Tibial artery (tissue), 4 donors: ENCODE measurements around the gene MASP2.

Experiments used
- DNase-seq, 2 donors: peaks; one replicate each; pipeline ENCODE4 v3.0.0-alpha.2; 2019
- H3K27ac ChIP-seq, 2 donors: fragments of 200-600 bp; sonication (generic) in 1 of 2; 1 replicate in 1 of 2; 2 replicates in 1 of 2; pipeline ENCODE4 v1.5.1; 2018 to 2019; ENCODE audit warnings: mild to moderate bottlenecking in 1 of 2
- H3K27me3 ChIP-seq, 2 donors: fragments of 200-600 bp; sonication (generic) in 1 of 2; one replicate each; pipeline versions ENCODE4 v1.5.1 to v1.6.0; 2016 to 2019
- H3K36me3 ChIP-seq, 3 donors: fragments of 200-600 bp; sonication (generic) in 2 of 3; one replicate each; pipeline ENCODE4 v1.5.1; 2016 to 2019; ENCODE audit warnings: mild to moderate bottlenecking in 2 of 3
- H3K4me1 ChIP-seq, 4 donors: fragments of 200-600 bp; sonication (generic) in 2 of 4; 1 replicate in 3 of 4; 2 replicates in 1 of 4; pipeline ENCODE4 v1.5.1; 2016 to 2019
- H3K4me3 ChIP-seq, 2 donors: fragments of 200-600 bp; sonication (generic) in 1 of 2; 1 replicate in 1 of 2; 2 replicates in 1 of 2; pipeline ENCODE4 v1.5.1; 2018 to 2019; ENCODE audit warnings: mild to moderate bottlenecking in 2 of 2
- H3K9me3 ChIP-seq, 3 donors: fragments of 200-600 bp; sonication (generic) in 1 of 3; one replicate each; pipeline ENCODE4 v1.5.1; 2016 to 2019
- intact Hi-C: fragments of 100-400 bp; cut with DNase I; formaldehyde crosslinking; loops from one replicate; pipeline ENCODE4 v1.15.0; 2023; ENCODE audit warnings: low total_unique reads
- TF ChIP-seq, protein P1 (sequence below), 2 experiments: fragments of 200-600 bp in 1 of 2; fragments of 450-650 bp in 1 of 2; IDR thresholded peaks; one replicate each; pipeline ENCODE4 v1.5.1; 2017 to 2019; ENCODE audit warnings: antibody characterized with exemption in 2 of 2, mild to moderate bottlenecking in 1 of 2, moderate library complexity in 1 of 2

MASP2 gene

GRCh38 chr1:11028018-11028417, 19.0 kb downstream of the MASP2 start:
- Histone ChIP-seq H3K27ac (no peak overlapping the region), H3K4me1 (peaks cover 0 to 11% (median 7%) of the 10 kb centered on the region in 4 donors), H3K36me3 (peaks cover 46 to 54% (median 48%) of the 10 kb centered on the region in 3 donors), H3K27me3 (no peaks in the 10 kb centered on the region), H3K9me3 (no peaks in the 10 kb centered on the region), H3K4me3 (no peak overlapping the region)
- intact Hi-C loops = no loop called here
- TF ChIP-seq, protein P1, sequence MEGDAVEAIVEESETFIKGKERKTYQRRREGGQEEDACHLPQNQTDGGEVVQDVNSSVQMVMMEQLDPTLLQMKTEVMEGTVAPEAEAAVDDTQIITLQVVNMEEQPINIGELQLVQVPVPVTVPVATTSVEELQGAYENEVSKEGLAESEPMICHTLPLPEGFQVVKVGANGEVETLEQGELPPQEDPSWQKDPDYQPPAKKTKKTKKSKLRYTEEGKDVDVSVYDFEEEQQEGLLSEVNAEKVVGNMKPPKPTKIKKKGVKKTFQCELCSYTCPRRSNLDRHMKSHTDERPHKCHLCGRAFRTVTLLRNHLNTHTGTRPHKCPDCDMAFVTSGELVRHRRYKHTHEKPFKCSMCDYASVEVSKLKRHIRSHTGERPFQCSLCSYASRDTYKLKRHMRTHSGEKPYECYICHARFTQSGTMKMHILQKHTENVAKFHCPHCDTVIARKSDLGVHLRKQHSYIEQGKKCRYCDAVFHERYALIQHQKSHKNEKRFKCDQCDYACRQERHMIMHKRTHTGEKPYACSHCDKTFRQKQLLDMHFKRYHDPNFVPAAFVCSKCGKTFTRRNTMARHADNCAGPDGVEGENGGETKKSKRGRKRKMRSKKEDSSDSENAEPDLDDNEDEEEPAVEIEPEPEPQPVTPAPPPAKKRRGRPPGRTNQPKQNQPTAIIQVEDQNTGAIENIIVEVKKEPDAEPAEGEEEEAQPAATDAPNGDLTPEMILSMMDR (IDR thresholded peaks at IDR 0.05) = no peak
- no peak for DNase-seq

- Histone ChIP-seq H3K27me3 (no peaks in the 10 kb centered on the region), H3K4me1 (peaks cover 0 to 11% (median 7%) of the 10 kb centered on the region in 4 donors), H3K4me3 (no peak overlapping the region), H3K27ac (no peak overlapping the region), H3K9me3 (no peaks in the 10 kb centered on the region), H3K36me3 (peaks cover 53 to 61% (median 55%) of the 10 kb centered on the region in 3 donors)
- intact Hi-C loops = no loop called here
- TF ChIP-seq, protein P1 (IDR thresholded peaks at IDR 0.05) = no peak
- no peak for DNase-seq
These were observed 19.7 kb downstream of the MASP2 start for GRCh38 chr1:11027316-11027715.

DNA sequence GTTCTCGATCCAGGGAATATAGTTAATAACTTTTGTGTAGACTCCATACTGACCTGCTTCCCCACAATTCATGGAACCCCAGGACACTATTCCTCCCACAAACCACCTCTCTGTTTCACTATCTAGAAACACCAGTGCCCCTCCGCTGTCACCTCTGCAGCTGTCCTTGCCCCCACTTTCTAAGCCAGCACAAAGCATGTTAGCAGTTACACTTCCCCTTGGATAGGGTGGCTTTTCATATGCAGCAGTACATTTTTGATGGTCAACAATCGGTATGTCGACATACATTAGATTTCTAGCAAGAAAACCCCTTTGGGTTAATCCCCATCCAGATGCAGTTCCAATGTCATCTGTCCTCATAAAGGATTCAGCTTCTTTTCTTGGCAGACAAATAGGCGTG, 20.1 kb downstream of the MASP2 start:
- H3K36me3 ChIP-seq = peaks cover 57 to 66% (median 59%) of the 10 kb centered on the region in 3 donors
- TF ChIP-seq, protein P1 (IDR thresholded peaks at IDR 0.05) = no peak
- H3K27ac ChIP-seq = no peak overlapping the region
- intact Hi-C loops = no loop called here
- no peak overlapping the region for H3K4me3 ChIP-seq
- peaks cover 0 to 11% (median 7%) of the 10 kb centered on the region in 4 donors for H3K4me1 ChIP-seq
- no peaks in the 10 kb centered on the region for H3K9me3 ChIP-seq
- no peaks in the 10 kb centered on the region for H3K27me3 ChIP-seq
- DNase-seq = no peak

DNA sequence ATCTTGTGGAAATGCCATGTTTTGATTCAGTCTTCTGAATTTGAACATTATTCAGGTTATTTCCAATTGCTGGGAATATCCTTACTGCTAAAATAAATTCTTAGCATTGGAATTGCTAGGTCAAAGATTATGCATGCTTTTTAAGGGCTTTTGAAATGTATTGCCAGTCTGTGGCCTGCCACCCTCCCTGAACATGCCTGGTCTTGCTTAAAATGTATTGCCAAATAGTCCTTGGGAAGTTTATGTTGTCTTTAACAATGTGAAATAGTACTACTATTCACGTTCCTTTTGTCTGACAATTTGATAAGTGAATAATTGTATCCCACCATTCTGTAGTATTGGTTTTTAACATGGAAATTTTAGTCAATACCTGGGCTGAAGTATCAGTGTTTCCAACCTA, 21.0 kb downstream of the MASP2 start:
- H3K27me3 ChIP-seq = no peaks in the 10 kb centered on the region
- peaks cover 0 to 11% (median 7%) of the 10 kb centered on the region in 4 donors for H3K4me1 ChIP-seq
- DNase-seq = no peak
- H3K27ac ChIP-seq = no peak overlapping the region
- H3K4me3 ChIP-seq = no peak overlapping the region
- intact Hi-C loops = no loop called here
- no peaks in the 10 kb centered on the region for H3K9me3 ChIP-seq
- peaks cover 65 to 74% (median 67%) of the 10 kb centered on the region in 3 donors for H3K36me3 ChIP-seq
- TF ChIP-seq, protein P1 (IDR thresholded peaks at IDR 0.05) = no peak

DNA sequence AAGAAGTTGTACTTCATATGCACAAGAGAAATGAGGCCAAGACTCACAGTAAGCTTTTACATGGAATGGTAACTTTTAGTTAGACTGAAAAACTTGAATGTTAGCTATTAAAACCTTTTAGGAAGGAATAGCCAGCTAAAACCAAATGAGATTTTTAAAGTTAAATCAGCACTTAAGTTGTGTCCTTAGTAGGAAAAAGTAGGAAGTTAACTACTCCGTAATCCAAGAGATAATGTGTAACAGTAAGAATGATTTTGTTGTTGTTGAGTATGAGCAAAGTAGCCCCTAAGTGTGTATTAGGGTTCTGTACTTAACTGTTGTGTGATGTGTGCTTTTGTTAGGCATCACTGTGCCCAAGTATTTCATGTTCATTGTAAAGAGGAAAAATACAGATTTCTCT, 21.4 kb downstream of the MASP2 start:
- peaks cover 70 to 78% (median 72%) of the 10 kb centered on the region in 3 donors for H3K36me3 ChIP-seq
- H3K27ac ChIP-seq = no peak overlapping the region
- peaks cover 0 to 11% (median 7%) of the 10 kb centered on the region in 4 donors for H3K4me1 ChIP-seq
- H3K4me3 ChIP-seq = no peak overlapping the region
- no peak for DNase-seq
- no peaks in the 10 kb centered on the region for H3K9me3 ChIP-seq
- intact Hi-C loops = no loop called here
- H3K27me3 ChIP-seq = no peaks in the 10 kb centered on the region
- TF ChIP-seq, protein P1 (IDR thresholded peaks at IDR 0.05) = no peak

DNA sequence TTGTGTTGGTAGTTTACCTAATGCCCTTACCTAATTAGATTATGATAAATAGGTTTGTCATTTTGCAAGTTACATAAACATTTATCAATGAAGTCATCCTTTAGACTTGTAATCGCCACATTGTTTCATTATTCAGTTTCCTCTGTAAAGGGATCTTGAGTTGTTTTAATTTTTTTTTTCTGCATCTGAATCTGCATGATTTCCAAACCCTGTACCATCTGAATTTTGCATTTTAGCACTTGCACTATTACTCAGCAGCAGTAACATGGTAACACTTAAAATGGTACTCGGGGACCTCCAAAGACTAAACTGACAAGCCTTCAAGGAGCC, 22.2 kb downstream of the MASP2 start:
- no peak for DNase-seq
- TF ChIP-seq, protein P1 (IDR thresholded peaks at IDR 0.05) = no peak
- peaks cover 0 to 7% (median 4%) of the 10 kb centered on the region in 4 donors for H3K4me1 ChIP-seq
- intact Hi-C loops = no loop called here
- H3K27me3 ChIP-seq = no peaks in the 10 kb centered on the region
- H3K27ac ChIP-seq = no peak overlapping the region
- H3K9me3 ChIP-seq = no peaks in the 10 kb centered on the region
- peaks cover 74 to 85% (median 77%) of the 10 kb centered on the region in 3 donors for H3K36me3 ChIP-seq
- H3K4me3 ChIP-seq = no peak overlapping the region
